Osteoblast (primary cell): ENCODE measurements around the gene RAB8B. TPM values are rescaled to one million over a fixed set of nuclear protein-coding genes. Genes with fewer than 3 reads are reported as not detected.

Experiments
- DNase-seq: peaks from one replicate; pipeline ENCODE4 v3.0.0; 2011; ENCODE audit warnings: low spot score, mixed read lengths; ENCODE audit not compliant: insufficient read length; ENCODE audit errors: missing footprints
- H2AFZ ChIP-seq: 2 replicates; pipeline ENCODE4 v1.6.0; 2011; ENCODE audit warnings: mild to moderate bottlenecking, low read length
- H3K27ac ChIP-seq: 2 replicates; pipeline ENCODE4 v1.5.1; 2011; ENCODE audit warnings: mild to moderate bottlenecking, low read depth, low read length, moderate library complexity
- H3K27me3 ChIP-seq: 2 replicates; pipeline ENCODE4 v1.6.0; 2012; ENCODE audit warnings: mild to moderate bottlenecking, control low read depth, inconsistent platforms, low read length, moderate library complexity; ENCODE audit not compliant: insufficient read depth
- H3K36me3 ChIP-seq: 2 replicates; pipeline ENCODE4 v1.5.1; 2011; ENCODE audit warnings: mild to moderate bottlenecking, low read length, control low read depth, moderate library complexity; ENCODE audit not compliant: insufficient read depth
- H3K4me1 ChIP-seq: 2 replicates; pipeline ENCODE4 v1.5.1; 2011; ENCODE audit warnings: mild to moderate bottlenecking, low read length, control low read depth, moderate library complexity; ENCODE audit not compliant: insufficient read depth
- H3K4me2 ChIP-seq: 2 replicates; pipeline ENCODE4 v1.6.0; 2011; ENCODE audit warnings: mild to moderate bottlenecking, low read length; ENCODE audit not compliant: insufficient read depth
- H3K4me3 ChIP-seq: fragments of 200-600 bp; sonication (generic); 3 replicates; pipeline ENCODE4 v1.5.1; 2012; ENCODE audit warnings: mild to moderate bottlenecking, low read length, inconsistent platforms; ENCODE audit not compliant: insufficient read depth
- H3K79me2 ChIP-seq: 2 replicates; pipeline ENCODE4 v1.6.0; 2012; ENCODE audit warnings: mild to moderate bottlenecking, low read length, control low read depth, inconsistent platforms; ENCODE audit not compliant: insufficient read depth
- H3K9me3 ChIP-seq: 2 replicates; pipeline ENCODE4 v1.5.1; 2011; ENCODE audit warnings: low read depth, low read length, control low read depth
- H4K20me1 ChIP-seq: 2 replicates; pipeline ENCODE4 v1.6.0; 2012; ENCODE audit warnings: mild to moderate bottlenecking, low read length, control low read depth; ENCODE audit not compliant: insufficient read depth
- total RNA-seq: library from RNA; depleted of rRNA; stranded (reverse); fragments of >200 nt; gene quantifications from 2 replicates; pipeline ENCODE4 v1.2.3, GENCODE V29; 2012
- TF ChIP-seq, protein P1 (sequence below): IDR thresholded peaks from 2 replicates; pipeline ENCODE4 v1.5.1; 2011; ENCODE audit warnings: mild to moderate bottlenecking, low read depth, low read length, moderate library complexity; ENCODE audit errors: extremely low read depth

Gene RAB8B
- total RNA-seq, 1 donor = 57.5 TPM

DNA sequence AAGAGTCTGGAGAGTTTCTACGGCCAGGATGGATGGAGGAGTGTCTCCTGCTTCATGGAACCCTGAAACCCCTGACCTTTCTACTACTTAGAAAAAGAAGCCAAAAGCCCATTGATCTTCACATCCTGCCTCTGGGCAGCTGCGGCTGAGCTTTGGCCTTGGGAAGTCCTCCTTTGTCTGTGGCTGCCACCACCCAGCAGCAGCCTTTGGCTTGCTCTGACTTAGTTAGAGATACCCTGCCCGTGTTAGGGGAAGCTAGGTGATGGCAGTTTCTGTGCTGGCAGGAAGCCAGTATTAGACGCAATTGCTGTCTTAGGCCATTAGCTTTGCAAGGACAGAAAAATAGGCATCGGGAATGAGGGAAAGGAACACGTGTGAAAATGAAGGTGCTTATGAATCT lies 106.8 kb downstream of the RAB8B start:
- Histone ChIP-seq H3K9me3 (no peaks in the 10 kb centered on the region), H3K27ac (no peak overlapping the region), H3K79me2 (peaks cover 3% of the 10 kb centered on the region), H4K20me1 (no peaks in the 10 kb centered on the region), H3K4me1 (peaks cover 16% of the 10 kb centered on the region), H2AFZ (no peak overlapping the region), H3K4me2 (no peak overlapping the region), H3K4me3 (no peak overlapping the region), H3K36me3 (peaks cover 29% of the 10 kb centered on the region), H3K27me3 (no peaks in the 10 kb centered on the region)
- TF ChIP-seq, protein P1, sequence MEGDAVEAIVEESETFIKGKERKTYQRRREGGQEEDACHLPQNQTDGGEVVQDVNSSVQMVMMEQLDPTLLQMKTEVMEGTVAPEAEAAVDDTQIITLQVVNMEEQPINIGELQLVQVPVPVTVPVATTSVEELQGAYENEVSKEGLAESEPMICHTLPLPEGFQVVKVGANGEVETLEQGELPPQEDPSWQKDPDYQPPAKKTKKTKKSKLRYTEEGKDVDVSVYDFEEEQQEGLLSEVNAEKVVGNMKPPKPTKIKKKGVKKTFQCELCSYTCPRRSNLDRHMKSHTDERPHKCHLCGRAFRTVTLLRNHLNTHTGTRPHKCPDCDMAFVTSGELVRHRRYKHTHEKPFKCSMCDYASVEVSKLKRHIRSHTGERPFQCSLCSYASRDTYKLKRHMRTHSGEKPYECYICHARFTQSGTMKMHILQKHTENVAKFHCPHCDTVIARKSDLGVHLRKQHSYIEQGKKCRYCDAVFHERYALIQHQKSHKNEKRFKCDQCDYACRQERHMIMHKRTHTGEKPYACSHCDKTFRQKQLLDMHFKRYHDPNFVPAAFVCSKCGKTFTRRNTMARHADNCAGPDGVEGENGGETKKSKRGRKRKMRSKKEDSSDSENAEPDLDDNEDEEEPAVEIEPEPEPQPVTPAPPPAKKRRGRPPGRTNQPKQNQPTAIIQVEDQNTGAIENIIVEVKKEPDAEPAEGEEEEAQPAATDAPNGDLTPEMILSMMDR = no peak
- no peak for DNase-seq

DNA sequence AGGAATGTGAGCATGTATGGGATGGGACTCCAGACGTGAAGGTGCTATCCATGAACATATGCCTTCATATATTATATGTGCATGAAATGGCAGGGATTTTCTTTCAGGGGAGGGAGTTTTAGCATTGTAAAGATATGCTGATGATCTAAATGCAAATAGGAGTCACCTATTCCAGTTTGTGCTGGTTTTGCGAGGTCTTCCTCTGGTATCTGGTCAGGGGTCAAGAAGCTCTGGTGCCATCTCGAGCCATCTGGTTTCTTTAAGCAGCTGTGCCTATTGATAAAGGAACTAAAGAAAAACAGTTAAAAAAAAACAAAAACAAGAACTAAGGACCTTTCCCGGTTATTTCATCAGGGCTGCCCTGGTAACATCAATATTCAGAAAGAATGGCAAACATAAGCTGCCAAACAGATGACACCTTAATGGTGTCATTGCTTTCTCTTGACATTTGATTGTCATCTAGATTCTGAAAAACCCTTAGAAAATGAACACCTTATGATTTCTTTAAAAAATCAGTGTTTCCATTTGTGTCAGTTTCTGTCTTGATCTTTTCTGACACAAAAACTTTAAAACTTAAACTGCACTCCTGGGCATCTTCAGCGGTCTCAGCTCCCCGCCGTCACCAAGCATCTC lies 110.7 kb downstream of the RAB8B start:
- peaks cover 47% of the 10 kb centered on the region for H3K36me3 ChIP-seq
- H3K79me2 ChIP-seq = no peaks in the 10 kb centered on the region
- no peak for DNase-seq
- H4K20me1 ChIP-seq = no peaks in the 10 kb centered on the region
- no peaks in the 10 kb centered on the region for H3K27me3 ChIP-seq
- no peak overlapping the region for H3K4me3 ChIP-seq
- H3K4me2 ChIP-seq = no peak overlapping the region
- TF ChIP-seq, protein P1 = no peak
- no peaks in the 10 kb centered on the region for H3K9me3 ChIP-seq
- no peak overlapping the region for H3K27ac ChIP-seq
- no peak overlapping the region for H2AFZ ChIP-seq
- no peaks in the 10 kb centered on the region for H3K4me1 ChIP-seq

DNA sequence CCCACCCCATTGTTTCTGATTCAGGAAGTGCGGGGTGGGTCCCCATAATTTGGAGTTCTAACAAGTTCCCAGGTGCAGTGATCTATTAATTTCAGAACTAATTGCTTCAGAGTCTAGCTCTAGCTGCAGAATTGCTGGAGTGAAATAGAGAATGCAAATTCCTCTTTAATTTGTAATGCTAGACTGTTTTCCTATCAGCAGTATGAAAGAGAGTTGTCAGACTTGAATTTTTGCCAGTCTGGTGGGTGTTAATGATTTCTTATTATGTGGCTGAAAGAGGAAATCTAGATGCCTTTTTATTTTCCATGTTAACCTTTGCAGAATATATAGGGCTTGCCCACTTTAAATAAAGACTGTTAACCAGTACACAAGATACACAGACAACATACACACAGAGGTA lies 111.7 kb downstream of the RAB8B start:
- Histone ChIP-seq H3K4me3 (no peak overlapping the region), H3K79me2 (no peaks in the 10 kb centered on the region), H3K4me2 (no peak overlapping the region), H2AFZ (no peak overlapping the region), H3K27me3 (no peaks in the 10 kb centered on the region), H3K4me1 (no peaks in the 10 kb centered on the region), H4K20me1 (no peaks in the 10 kb centered on the region), H3K36me3 (peaks cover 54% of the 10 kb centered on the region), H3K9me3 (no peaks in the 10 kb centered on the region), H3K27ac (no peak overlapping the region)
- no peak for DNase-seq
- TF ChIP-seq, protein P1 = no peak

DNA sequence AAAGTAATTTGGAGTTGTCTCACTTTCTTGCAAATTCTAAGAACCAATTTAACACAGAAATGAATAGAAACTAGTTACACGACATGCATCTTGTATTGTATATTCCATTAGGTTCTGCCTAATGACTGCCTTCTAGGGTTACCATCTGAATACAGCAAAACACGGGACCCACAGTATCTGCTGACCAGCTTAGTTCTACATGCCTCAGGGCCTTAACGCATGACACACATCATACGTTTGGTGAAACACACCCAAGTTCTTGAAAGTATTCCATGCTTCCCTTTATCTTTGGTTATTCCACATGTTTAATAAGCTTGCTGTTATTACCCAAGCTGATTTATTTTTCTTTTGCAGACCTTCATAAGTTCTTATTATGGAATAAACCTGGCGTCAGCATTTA lies 115.9 kb downstream of the RAB8B start:
- Histone ChIP-seq H3K79me2 (no peaks in the 10 kb centered on the region), H3K9me3 (no peaks in the 10 kb centered on the region), H3K4me1 (no peaks in the 10 kb centered on the region), H3K4me3 (no peak overlapping the region), H2AFZ (no peak overlapping the region), H3K27me3 (no peaks in the 10 kb centered on the region), H3K36me3 (peaks cover 46% of the 10 kb centered on the region), H3K27ac (no peak overlapping the region), H4K20me1 (no peaks in the 10 kb centered on the region), H3K4me2 (no peak overlapping the region)
- no peak for DNase-seq
- TF ChIP-seq, protein P1 = no peak
